Measurements from ENCODE around the gene DNAH9. TPM values are rescaled to one million over a fixed set of nuclear protein-coding genes. Genes with fewer than 3 reads are reported as not detected.

The DNAH9 gene
- polyA plus RNA-seq, 1 donor from 2014 or later: 2.0 TPM

DNA sequence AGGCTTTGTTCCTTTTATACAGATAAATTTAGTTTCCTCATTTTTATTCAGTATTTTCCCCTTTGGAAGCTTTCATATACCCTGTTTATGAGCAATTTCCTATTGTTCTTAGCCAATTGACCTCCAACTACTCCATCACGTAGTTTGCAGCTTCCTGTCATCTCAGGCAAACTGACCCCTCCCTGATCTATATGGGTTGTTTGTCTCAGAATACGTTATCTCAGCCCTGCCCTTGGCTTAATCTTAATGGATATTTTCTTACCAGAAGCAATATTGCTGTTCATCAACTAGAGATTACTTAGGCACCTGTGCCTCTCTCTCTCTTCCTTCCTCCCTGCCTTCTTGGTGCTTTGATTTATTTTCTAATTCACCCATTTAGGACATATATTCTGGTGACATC lies 317.8 kb downstream of the DNAH9 start:
- H3K27ac ChIP-seq (ENCODE audit: low read length): no peak overlapping the region
- H3K4me2 ChIP-seq (ENCODE audit: low read length): no peak overlapping the region
- H3K4me3 ChIP-seq (ENCODE audit: low read length): no peak overlapping the region
- no peaks in the 10 kb centered on the region for H3K27me3 ChIP-seq (ENCODE audit: insufficient read depth, low read depth, low read length)
- H3K9ac ChIP-seq (ENCODE audit: low read length): no peak overlapping the region
- H3K9me2 ChIP-seq (ENCODE audit: insufficient read depth, low read length): no peaks in the 10 kb centered on the region
- TF ChIP-seq EP300 (conservative IDR thresholded peaks at IDR 0.05; ENCODE audit: poor library complexity, severe bottlenecking) (no peak), POLR2AphosphoS5 (IDR thresholded peaks at IDR 0.05) (no peak), MXI1 (conservative IDR thresholded peaks at IDR 0.05; ENCODE audit: poor library complexity, severe bottlenecking) (no peak), SMC3 (conservative IDR thresholded peaks at IDR 0.05; ENCODE audit: poor library complexity) (no peak), RAD21 (conservative IDR thresholded peaks at IDR 0.05) (no peak), EZH2 (IDR thresholded peaks at IDR 0.05; ENCODE audit: borderline replicate concordance, insufficient read depth, low read length, poor library complexity, severe bottlenecking) (no peak), TAF1 (IDR thresholded peaks at IDR 0.05; ENCODE audit: low read depth) (no peak)
- TF ChIP-seq, protein P1, sequence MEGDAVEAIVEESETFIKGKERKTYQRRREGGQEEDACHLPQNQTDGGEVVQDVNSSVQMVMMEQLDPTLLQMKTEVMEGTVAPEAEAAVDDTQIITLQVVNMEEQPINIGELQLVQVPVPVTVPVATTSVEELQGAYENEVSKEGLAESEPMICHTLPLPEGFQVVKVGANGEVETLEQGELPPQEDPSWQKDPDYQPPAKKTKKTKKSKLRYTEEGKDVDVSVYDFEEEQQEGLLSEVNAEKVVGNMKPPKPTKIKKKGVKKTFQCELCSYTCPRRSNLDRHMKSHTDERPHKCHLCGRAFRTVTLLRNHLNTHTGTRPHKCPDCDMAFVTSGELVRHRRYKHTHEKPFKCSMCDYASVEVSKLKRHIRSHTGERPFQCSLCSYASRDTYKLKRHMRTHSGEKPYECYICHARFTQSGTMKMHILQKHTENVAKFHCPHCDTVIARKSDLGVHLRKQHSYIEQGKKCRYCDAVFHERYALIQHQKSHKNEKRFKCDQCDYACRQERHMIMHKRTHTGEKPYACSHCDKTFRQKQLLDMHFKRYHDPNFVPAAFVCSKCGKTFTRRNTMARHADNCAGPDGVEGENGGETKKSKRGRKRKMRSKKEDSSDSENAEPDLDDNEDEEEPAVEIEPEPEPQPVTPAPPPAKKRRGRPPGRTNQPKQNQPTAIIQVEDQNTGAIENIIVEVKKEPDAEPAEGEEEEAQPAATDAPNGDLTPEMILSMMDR (IDR thresholded peaks at IDR 0.05; ENCODE audit: poor library complexity, severe bottlenecking): no peak
- no peak overlapping the region for H2AFZ ChIP-seq (ENCODE audit: low read depth, low read length)
- H3F3A ChIP-seq (ENCODE audit: insufficient read depth, low read length, poor library complexity, severe bottlenecking): no peaks in the 10 kb centered on the region
- H3K36me3 ChIP-seq (ENCODE audit: insufficient read depth, low read length): no peaks in the 10 kb centered on the region
- H3K79me2 ChIP-seq (replicated peaks; ENCODE audit: insufficient read depth, low read length): no peaks in the 10 kb centered on the region
- no peaks in the 10 kb centered on the region for H4K20me1 ChIP-seq (ENCODE audit: insufficient read depth)
- no peaks in the 10 kb centered on the region for H3K9me3 ChIP-seq (ENCODE audit: low read length)

DNA sequence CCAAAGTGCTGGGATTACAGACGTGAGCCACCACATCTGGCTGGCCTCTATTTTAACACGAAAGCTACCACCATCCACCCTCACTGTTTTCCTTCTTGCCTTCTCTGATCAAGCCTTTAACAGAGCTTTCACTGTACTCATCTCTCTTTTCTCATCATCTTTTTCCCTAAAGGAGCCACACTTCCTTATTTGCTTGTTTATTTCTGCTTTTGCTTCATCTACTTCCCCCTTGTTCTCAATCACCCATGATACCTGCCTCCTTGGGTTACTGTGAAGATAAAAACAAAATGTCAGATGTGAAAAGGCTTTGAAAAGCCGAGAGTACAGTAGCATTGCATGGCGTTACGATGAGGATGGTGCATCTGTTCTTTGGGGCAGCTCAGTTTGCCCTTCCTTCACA lies 319.1 kb downstream of the DNAH9 start:
- Histone ChIP-seq H3K27me3 (ENCODE audit: insufficient read depth, low read depth, low read length) (no peaks in the 10 kb centered on the region), H3K4me3 (ENCODE audit: low read length) (no peak overlapping the region), H3F3A (ENCODE audit: insufficient read depth, low read length, poor library complexity, severe bottlenecking) (no peaks in the 10 kb centered on the region), H3K9me2 (ENCODE audit: insufficient read depth, low read length) (no peaks in the 10 kb centered on the region), H3K9me3 (ENCODE audit: low read length) (no peaks in the 10 kb centered on the region), H3K4me2 (ENCODE audit: low read length) (no peak overlapping the region), H2AFZ (ENCODE audit: low read depth, low read length) (no peak overlapping the region), H3K9ac (ENCODE audit: low read length) (no peak overlapping the region), H3K27ac (ENCODE audit: low read length) (no peak overlapping the region), H3K36me3 (ENCODE audit: insufficient read depth, low read length) (no peaks in the 10 kb centered on the region), H4K20me1 (ENCODE audit: insufficient read depth) (no peaks in the 10 kb centered on the region), H3K79me2 (replicated peaks; ENCODE audit: insufficient read depth, low read length) (no peaks in the 10 kb centered on the region)
- TF ChIP-seq MXI1 (conservative IDR thresholded peaks at IDR 0.05; ENCODE audit: poor library complexity, severe bottlenecking) (no peak), EZH2 (IDR thresholded peaks at IDR 0.05; ENCODE audit: borderline replicate concordance, insufficient read depth, low read length, poor library complexity, severe bottlenecking) (no peak), EP300 (conservative IDR thresholded peaks at IDR 0.05; ENCODE audit: poor library complexity, severe bottlenecking) (no peak), POLR2AphosphoS5 (IDR thresholded peaks at IDR 0.05) (no peak), RAD21 (conservative IDR thresholded peaks at IDR 0.05) (no peak), TAF1 (IDR thresholded peaks at IDR 0.05; ENCODE audit: low read depth) (no peak), SMC3 (conservative IDR thresholded peaks at IDR 0.05; ENCODE audit: poor library complexity) (no peak)
- TF ChIP-seq, protein P2, sequence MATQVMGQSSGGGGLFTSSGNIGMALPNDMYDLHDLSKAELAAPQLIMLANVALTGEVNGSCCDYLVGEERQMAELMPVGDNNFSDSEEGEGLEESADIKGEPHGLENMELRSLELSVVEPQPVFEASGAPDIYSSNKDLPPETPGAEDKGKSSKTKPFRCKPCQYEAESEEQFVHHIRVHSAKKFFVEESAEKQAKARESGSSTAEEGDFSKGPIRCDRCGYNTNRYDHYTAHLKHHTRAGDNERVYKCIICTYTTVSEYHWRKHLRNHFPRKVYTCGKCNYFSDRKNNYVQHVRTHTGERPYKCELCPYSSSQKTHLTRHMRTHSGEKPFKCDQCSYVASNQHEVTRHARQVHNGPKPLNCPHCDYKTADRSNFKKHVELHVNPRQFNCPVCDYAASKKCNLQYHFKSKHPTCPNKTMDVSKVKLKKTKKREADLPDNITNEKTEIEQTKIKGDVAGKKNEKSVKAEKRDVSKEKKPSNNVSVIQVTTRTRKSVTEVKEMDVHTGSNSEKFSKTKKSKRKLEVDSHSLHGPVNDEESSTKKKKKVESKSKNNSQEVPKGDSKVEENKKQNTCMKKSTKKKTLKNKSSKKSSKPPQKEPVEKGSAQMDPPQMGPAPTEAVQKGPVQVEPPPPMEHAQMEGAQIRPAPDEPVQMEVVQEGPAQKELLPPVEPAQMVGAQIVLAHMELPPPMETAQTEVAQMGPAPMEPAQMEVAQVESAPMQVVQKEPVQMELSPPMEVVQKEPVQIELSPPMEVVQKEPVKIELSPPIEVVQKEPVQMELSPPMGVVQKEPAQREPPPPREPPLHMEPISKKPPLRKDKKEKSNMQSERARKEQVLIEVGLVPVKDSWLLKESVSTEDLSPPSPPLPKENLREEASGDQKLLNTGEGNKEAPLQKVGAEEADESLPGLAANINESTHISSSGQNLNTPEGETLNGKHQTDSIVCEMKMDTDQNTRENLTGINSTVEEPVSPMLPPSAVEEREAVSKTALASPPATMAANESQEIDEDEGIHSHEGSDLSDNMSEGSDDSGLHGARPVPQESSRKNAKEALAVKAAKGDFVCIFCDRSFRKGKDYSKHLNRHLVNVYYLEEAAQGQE (IDR thresholded peaks at IDR 0.05; ENCODE audit: borderline replicate concordance): no peak
- TF ChIP-seq, protein P1 (IDR thresholded peaks at IDR 0.05; ENCODE audit: poor library complexity, severe bottlenecking): no peak

All from neural cell (in vitro differentiated cells).